HEK293T (cell line): Measurements from ENCODE around the gene POMGNT1.

Experiments
- ELF4 ChIP-seq: fragments of 450-650 bp; IDR thresholded peaks from 2 replicates; pipeline ENCODE4 v1.6.1; 2017; ENCODE audit warnings: antibody characterized with exemption
- FOXA1 ChIP-seq: fragments of 450-650 bp; IDR thresholded peaks from 2 replicates; pipeline ENCODE4 v1.6.1; 2016; ENCODE audit warnings: mild to moderate bottlenecking
- FOXK2 ChIP-seq: fragments of 450-650 bp; IDR thresholded peaks from 2 replicates; pipeline ENCODE4 v1.6.1; 2016; ENCODE audit warnings: mild to moderate bottlenecking
- SP1 ChIP-seq: fragments of 450-650 bp; IDR thresholded peaks from 2 replicates; pipeline ENCODE4 v1.6.1; 2017

DNA sequence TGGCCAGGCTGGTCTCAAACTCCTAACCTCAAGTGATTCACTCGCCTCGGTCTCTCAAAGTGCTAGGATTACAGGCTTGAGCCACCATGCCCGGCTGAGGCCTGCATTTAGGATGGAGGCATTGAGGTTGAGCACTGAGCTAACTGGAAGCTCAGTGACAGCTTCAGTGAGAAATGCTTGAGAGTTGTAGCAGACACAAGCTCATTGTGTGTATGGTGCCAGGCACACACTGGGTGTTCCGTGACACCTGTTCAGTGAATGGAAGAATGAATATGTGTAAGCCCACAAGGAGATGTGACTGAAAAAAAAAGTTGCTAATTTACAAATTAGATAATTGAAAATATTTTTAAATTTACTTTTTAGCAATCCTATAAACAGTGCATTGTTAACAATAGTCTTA, 26.7 kb upstream of the POMGNT1 start:
- TF ChIP-seq SP1: no peak
- no peak for TF ChIP-seq ELF4
- no peak for TF ChIP-seq FOXA1
- no peak for TF ChIP-seq FOXK2
